Tibial nerve (tissue), 4 donors: Measurements from ENCODE around the gene LETM1.

ENCODE experiments used
- EP300 ChIP-seq, 2 donors: sonication (generic); formaldehyde crosslinking; IDR thresholded peaks; one replicate each; pipeline ENCODE4 v1.6.1; 2017; ENCODE audit warnings: antibody characterized with exemption in 2 of 2, mild to moderate bottlenecking in 1 of 2
- POLR2A ChIP-seq, 2 donors: fragments of 450-650 bp; IDR thresholded peaks; one replicate each; pipeline ENCODE4 v1.6.1; 2017; ENCODE audit warnings: antibody characterized with exemption in 2 of 2, mild to moderate bottlenecking in 2 of 2, moderate library complexity in 2 of 2
- TF ChIP-seq, protein P1 (sequence below), 5 experiments: fragments of 200-600 bp in 3 of 5; fragments of 450-650 bp in 2 of 5; sonication (generic) in 3 of 5; IDR thresholded peaks; one replicate each; pipeline ENCODE4 v1.5.1; 2016 to 2019; ENCODE audit warnings: antibody characterized with exemption in 5 of 5, mild to moderate bottlenecking in 3 of 5, moderate library complexity in 2 of 5

- TF ChIP-seq POLR2A (IDR thresholded peaks at IDR 0.05), result no peak
- TF ChIP-seq, protein P1, sequence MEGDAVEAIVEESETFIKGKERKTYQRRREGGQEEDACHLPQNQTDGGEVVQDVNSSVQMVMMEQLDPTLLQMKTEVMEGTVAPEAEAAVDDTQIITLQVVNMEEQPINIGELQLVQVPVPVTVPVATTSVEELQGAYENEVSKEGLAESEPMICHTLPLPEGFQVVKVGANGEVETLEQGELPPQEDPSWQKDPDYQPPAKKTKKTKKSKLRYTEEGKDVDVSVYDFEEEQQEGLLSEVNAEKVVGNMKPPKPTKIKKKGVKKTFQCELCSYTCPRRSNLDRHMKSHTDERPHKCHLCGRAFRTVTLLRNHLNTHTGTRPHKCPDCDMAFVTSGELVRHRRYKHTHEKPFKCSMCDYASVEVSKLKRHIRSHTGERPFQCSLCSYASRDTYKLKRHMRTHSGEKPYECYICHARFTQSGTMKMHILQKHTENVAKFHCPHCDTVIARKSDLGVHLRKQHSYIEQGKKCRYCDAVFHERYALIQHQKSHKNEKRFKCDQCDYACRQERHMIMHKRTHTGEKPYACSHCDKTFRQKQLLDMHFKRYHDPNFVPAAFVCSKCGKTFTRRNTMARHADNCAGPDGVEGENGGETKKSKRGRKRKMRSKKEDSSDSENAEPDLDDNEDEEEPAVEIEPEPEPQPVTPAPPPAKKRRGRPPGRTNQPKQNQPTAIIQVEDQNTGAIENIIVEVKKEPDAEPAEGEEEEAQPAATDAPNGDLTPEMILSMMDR (IDR thresholded peaks at IDR 0.05), result no peak
- no peak for TF ChIP-seq EP300 (IDR thresholded peaks at IDR 0.05)
Measured at GRCh38 chr4:1831331-1831730, 24.6 kb downstream of the LETM1 start.
